Inferior parietal cortex (tissue), 1 donor: Measurements from ENCODE around the gene ACTMAP.
A peak's percentile ranks its signal among the peaks of the same experiment; 100 is the strongest.
"Not testable (repeated sequence)": the region's sequence is repeated elsewhere in the genome, so short reads cannot be mapped to it uniquely, and the experiment has no call there.

Experiments
- DNase-seq: peaks from one replicate; pipeline ENCODE4 v3.0.0-alpha.2; 2016; ENCODE audit errors: extremely low spot score

The ACTMAP gene

GRCh38 chr19:40776364-40776763 is 26.1 kb upstream of the ACTMAP start:
- DNase-seq = no peak

- no peak for DNase-seq
These were observed 25.4 kb upstream of the ACTMAP start for GRCh38 chr19:40775632-40776022.

DNA sequence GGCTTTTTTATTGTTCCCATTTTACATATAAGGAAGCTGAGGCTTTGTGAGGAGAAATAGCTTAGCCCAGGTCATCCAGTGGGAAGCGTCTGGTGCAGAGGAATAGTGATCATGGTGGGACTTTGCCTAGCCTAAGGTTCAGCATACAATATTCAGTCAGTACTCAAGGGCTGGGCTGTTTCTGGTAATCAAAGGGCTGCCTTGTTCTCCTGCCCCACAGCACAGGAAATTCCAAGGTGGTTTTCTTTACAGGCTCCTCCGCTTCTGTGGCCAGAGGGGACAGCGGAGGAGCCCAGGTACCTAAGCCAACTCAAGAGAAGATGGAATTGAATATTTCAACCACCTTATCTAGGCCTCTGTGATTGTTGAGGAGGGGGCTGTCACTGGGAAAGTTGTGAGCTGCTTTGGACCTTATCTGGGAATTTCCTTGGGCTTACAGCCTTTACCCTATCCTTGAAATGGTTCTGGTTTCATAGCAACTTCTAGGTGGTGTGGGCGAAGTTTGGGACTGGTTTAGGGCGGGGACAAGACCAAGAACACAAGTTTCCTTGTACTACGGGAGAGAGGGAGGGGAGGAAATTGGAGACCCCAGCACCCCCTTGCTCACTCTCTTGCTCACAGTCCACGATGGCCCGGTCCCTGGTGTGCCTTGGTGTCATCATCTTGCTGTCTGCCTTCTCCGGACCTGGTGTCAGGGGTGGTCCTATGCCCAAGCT is 24.8 kb upstream of the ACTMAP start, which contains the start of gene MIA:
Gene MIA, plus strand, starts transcription at position 606 of the 716 bp plus-strand sequence. Its CDS starts 22 bp downstream, at position 628.
- DNase-seq = no peak

GRCh38 chr19:40771101-40771862 is 21.0 kb upstream of the ACTMAP start:
- not testable (repeated sequence) for DNase-seq

DNA sequence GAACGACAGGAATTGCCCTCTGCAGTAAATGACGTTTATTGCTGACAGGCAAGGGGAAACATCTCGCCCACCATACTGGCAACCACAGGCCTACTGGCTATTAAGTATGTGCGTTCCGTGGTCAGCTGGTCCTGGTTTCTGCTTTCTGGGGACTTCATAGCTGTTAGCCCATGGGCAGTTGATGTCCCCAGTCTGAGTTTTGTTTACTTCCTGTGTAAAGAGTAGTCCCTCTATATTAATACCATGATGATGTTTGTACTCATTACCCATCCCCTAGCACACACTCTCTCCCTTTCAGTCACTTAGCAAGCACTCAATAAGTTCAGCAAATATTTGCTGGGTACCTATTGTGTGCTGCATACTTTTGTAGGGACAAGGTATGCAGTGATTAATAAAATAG is 18.6 kb upstream of the ACTMAP start:
- DNase-seq = no peak

DNA sequence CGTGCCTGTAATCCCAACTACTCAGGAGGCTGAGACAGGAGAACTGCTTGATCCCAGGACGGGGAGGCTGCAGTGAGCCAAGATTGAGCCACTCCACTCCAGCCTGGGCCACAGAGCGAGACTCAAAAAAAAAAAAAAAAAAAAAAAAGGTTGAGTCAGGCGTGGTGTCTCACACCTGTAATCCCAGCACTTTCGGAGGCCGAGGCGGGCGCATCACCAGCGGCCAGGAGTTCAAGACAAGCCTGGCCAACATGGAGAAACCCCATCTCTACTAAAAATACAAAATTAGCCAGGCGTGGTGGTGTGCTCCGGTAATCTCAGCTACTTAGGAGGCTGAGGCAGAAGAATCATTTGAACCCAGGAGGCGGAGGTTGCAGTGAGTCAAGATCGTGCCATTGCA is 16.1 kb upstream of the ACTMAP start:
- not testable (repeated sequence) for DNase-seq

DNA sequence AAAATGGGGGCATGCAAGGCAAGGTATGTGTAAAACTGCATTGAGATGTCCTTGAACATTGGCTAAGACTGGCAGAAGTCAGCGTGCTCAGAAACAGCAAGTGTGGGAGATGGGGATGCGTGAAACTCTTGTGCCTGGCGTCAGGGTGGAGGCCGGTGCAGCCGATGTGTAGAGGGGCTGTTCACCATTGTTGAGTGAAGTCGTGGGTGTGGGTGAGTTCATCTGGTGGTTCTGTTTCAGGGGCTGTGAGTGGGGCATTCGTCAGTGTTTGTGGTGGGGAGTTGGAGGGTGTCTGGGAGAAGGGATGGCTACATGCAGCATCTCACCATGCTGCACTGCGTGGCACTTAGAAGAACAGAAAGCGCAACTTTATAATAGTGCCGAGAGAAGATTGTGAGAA is 13.7 kb upstream of the ACTMAP start:
- DNase-seq = no peak

DNA sequence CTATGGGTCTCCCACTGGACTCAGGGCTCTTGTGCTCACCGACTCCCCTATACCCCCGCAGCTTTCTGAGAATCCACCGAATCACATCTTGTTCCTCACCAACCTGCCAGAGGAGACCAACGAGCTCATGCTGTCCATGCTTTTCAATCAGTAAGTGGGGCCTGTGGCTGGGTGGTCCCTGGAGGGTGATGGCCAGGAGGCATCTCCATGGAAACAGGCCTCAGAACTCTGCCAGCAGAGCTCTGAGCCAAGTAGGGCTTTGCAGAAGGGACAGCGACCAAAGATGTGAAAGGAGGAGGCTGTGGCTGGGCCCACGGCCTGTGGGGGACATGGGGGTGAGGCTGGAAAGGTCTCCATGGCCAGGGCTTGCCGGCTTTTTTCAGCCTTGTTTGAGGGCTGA is 13.2 kb upstream of the ACTMAP start:
- DNase-seq = no peak

GRCh38 chr19:40762754-40763470 is 12.6 kb upstream of the ACTMAP start:
- no peak for DNase-seq

GRCh38 chr19:40759352-40759751 is 9.1 kb upstream of the ACTMAP start:
- DNase-seq = no peak

GRCh38 chr19:40758491-40758890 is 8.2 kb upstream of the ACTMAP start:
- DNase-seq = no peak

- DNase-seq = no peak
These were observed 6.3 kb upstream of the ACTMAP start for GRCh38 chr19:40756502-40757110.

- DNase-seq = no peak
These were observed 5.5 kb upstream of the ACTMAP start for GRCh38 chr19:40755791-40756190.

DNA sequence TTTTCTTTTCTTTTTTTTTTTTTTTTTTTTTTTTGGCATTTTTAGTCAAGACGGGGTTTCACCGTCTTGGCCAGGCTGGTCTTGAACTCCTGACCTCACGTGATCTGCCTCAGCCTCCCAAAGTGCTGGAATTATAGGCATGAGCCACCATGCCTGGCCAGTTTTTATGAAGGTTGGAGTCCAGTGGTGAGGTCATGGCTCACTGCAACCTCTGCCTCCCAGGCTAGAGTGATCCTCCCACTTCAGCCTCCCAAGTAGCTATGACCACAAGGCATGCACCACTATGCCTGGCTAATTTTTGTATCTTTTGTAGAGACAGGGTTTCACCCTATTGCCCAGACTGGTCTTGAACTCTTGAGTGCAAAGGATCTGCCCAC is 5.0 kb upstream of the ACTMAP start:
- no peak for DNase-seq

- DNase-seq = no peak
These were observed 4.5 kb upstream of the ACTMAP start for GRCh38 chr19:40754611-40755247.

GRCh38 chr19:40752257-40752781 is 2.0 kb upstream of the ACTMAP start:
- DNase-seq = no peak

DNA sequence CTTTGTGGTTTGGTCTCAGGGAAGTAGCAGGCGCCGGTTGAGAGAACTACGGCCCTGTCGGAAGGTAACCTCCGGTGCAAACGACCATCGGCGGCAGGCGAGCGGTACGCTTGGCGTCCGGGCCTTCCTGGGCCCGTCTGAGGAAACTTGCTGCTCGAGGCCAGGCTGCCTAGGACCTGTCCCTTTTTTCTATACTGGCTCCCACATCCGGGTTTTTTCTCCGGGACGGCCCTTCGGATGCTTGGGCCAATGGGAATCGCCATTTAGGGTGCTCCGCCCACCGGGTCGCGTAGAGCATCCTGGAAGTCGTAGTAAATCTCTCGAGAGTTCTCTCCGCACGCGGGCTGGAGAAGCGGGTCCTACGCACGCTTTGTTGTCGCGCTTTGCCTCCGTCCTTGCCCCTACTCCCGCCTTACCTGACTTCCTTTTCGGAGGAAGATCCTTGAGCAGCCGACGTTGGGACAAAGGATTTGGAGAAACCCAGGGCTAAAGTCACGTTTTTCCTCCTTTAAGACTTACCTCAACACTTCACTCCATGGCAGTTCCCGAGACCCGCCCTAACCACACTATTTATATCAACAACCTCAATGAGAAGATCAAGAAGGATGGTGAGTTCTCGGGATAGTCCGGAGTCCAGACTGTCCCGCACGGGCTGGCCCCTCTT is 729 bp upstream of the ACTMAP start, which contains the start of gene SNRPA:
Gene SNRPA, plus strand, starts transcription at position 330 of the 664 bp plus-strand sequence. Its CDS starts 206 bp downstream, at position 536.
- peak; percentile 99 for DNase-seq

GRCh38 chr19:40747536-40747935 is 2.7 kb downstream of the ACTMAP start:
- DNase-seq = no peak

DNA sequence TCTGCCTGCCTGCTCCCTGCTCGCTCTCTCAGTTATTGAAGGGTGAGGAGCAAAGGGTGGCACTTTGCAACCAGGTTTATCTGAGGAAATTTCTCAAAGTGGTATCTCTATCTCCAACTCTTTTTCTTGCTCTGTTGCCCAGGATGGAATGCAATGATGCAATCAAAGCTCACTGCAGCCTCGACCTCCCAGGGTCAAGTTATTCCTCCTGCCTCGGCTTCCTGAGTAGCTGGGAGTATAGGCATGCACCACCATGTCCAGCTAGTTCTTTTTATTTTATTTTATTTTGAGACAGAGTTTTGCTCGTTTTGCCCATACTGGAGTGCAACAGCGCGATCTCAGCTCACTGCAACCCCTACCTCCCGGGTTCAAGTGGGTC is 4.9 kb downstream of the ACTMAP start:
- DNase-seq = no peak

DNA sequence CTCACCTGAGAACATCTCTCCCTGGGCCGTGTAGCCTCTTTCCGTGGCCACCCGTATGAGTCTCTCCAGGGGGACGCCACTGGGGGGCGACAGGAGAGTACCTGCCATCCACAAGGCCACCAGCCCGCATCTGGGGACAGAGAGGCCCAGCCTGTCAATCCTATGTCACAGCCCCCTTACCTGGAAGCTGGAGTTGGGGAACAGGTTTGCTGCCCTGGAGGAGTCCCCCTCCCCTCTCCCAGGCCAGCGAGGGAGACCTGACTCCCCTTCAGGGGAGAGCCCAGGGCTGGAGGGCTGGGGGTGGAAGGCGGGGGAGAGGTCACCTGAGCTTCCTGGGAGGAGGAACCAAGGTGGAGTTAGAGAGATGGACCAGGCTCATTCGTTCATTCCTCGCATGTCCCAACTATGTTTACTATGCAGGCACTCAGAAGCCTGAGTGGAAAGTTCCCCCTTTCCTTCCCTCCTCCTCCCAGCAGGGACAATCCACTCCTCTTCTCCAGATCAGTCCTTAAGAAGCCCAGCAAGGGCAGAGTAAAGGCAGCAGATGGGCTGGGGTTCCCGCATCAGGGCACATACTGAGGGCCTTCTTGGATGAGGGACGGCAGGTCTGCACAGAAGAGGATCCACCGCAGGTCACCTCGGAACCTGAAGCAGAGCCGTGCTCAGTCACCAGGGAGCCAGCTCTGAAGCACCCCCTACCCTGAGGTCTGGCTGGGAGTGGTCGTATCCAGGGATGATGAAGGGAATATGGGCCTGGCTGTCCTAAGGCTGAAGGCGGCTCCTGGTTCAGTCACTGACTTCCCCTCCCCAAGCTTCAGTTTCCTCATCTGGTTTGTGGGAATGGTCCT is 5.5 kb downstream of the ACTMAP start:
- DNase-seq = no peak
